HCT116 (cell line): ENCODE results near the gene LRRC4B. TPM values are rescaled to one million over a fixed set of nuclear protein-coding genes. Genes with fewer than 3 reads are reported as not detected.

Experiments used
- ATAC-seq: fragments of 200-7000 bp; cut with Tn5 transposase; 2 replicates; pipeline ENCODE4 v1.9.1; 2020; ENCODE audit warnings: mild to moderate bottlenecking, moderate library complexity
- BruUV-seq: library from RNA; stranded (reverse); fragments of 400-500 nt; replicated peaks from 2 replicates; lab custom pipeline; 2021; lab: Mats Ljungman, UMichigan
- CTCF ChIA-PET: fragments of 300-600 bp; sonication (Branson Sonifier 250); formaldehyde crosslinking; loops from one replicate; lab custom pipeline; 2021; ENCODE audit warnings: antibody characterized with exemption; lab: Charles Lee
- POLR2A ChIA-PET: fragments of 300-600, 350-600 bp; sonication (Branson Sonifier 250); formaldehyde crosslinking; loops from one replicate; lab custom pipeline; 2021; ENCODE audit warnings: antibody characterized with exemption; lab: Charles Lee
- RAD21 ChIA-PET, 2 experiments: fragments of 300-600 bp; sonication (Branson Sonifier 250); formaldehyde crosslinking; loops; one replicate each; lab custom pipeline; 2023; ENCODE audit warnings: low total read pairs in 2 of 2; ENCODE audit not compliant: uncharacterized antibody in 2 of 2, unreplicated experiment in 2 of 2, low non-redundant PET in 1 of 2; lab: Charles Lee
- DNase-seq: peaks from one replicate; pipeline ENCODE4 v3.0.0-alpha.2; 2010; ENCODE audit warnings: low read depth, low spot score
- H2AFZ ChIP-seq: fragments of 200-600 bp; shearing (Covaris generic), sonication (generic); 2 replicates; pipeline ENCODE4 v1.6.1; 2017; ENCODE audit warnings: low read depth, mixed run types, mixed read lengths, antibody characterized with exemption, low read length; ENCODE audit not compliant: poor library complexity, severe bottlenecking
- H3K27ac ChIP-seq: 2 replicates; pipeline ENCODE4 v1.5.1; 2012; ENCODE audit warnings: low read depth, low read length
- H3K27me3 ChIP-seq: fragments of 200-600 bp; sonication (generic); 2 replicates; pipeline ENCODE4 v1.6.1; 2016; ENCODE audit warnings: mixed run types, low read length, mixed read lengths; ENCODE audit not compliant: insufficient read depth
- H3K36me3 ChIP-seq, 2 experiments: fragments of 200-500 bp in 1 of 2; fragments of 200-600 bp in 1 of 2; sonication (Bioruptor generic) in 1 of 2; sonication (generic) in 1 of 2; 2 replicates each; pipeline versions ENCODE4 v1.5.1 to v1.6.1; 2014 to 2016; ENCODE audit warnings: low read length in 2 of 2, inconsistent platforms in 1 of 2, mixed read lengths in 1 of 2, mixed run types in 1 of 2; ENCODE audit not compliant: insufficient read depth in 2 of 2, control insufficient read depth in 1 of 2
- H3K4me1 ChIP-seq, 2 experiments: fragments of 200-600 bp in 1 of 2; sonication (generic) in 1 of 2; 2 replicates each; pipeline versions ENCODE4 v1.5.1 to v1.6.1; 2012 to 2017; ENCODE audit warnings: low read length in 2 of 2, inconsistent platforms in 1 of 2, mild to moderate bottlenecking in 1 of 2, mixed read lengths in 1 of 2, mixed run types in 1 of 2, moderate library complexity in 1 of 2; ENCODE audit not compliant: insufficient read depth in 2 of 2, control insufficient read depth in 1 of 2
- H3K4me2 ChIP-seq: fragments of 200-600 bp; sonication (generic); 2 replicates; pipeline ENCODE4 v1.6.1; 2017; ENCODE audit warnings: mixed run types, low read length, mixed read lengths
- H3K4me3 ChIP-seq, 2 experiments: fragments of 200-600 bp in 1 of 2; sonication (generic) in 1 of 2; replicated peaks in 1 of 2; 2 replicates each; pipeline ENCODE4 v1.5.1; 2011 to 2016; ENCODE audit warnings: low read length in 2 of 2, control low read depth in 1 of 2, low read depth in 1 of 2, mild to moderate bottlenecking in 1 of 2, mixed read lengths in 1 of 2, mixed run types in 1 of 2
- H3K79me2 ChIP-seq: fragments of 200-600 bp; sonication (generic); 2 replicates; pipeline ENCODE4 v1.6.1; 2017; ENCODE audit warnings: mild to moderate bottlenecking, mixed run types, low read length, moderate library complexity, mixed read lengths; ENCODE audit not compliant: insufficient read depth
- H3K9ac ChIP-seq: fragments of 200-600 bp; sonication (generic); 2 replicates; pipeline ENCODE4 v1.6.1; 2016; ENCODE audit warnings: low read length, mixed read lengths
- H3K9me2 ChIP-seq: fragments of 200-600 bp; sonication (generic), shearing (Covaris generic); 2 replicates; pipeline ENCODE4 v1.6.1; 2017; ENCODE audit warnings: mixed run types, mild to moderate bottlenecking, moderate library complexity; ENCODE audit not compliant: insufficient read depth
- H3K9me3 ChIP-seq, 2 experiments: fragments of 200-500 bp in 1 of 2; fragments of 200-600 bp in 1 of 2; sonication (Bioruptor generic) in 1 of 2; sonication (generic) in 1 of 2; 2 replicates each; pipeline ENCODE4 v1.6.1; 2014 to 2017; ENCODE audit warnings: low read length in 2 of 2, mixed read lengths in 2 of 2, inconsistent platforms in 1 of 2, low read depth in 1 of 2, mild to moderate bottlenecking in 1 of 2, mixed run types in 1 of 2, moderate library complexity in 1 of 2; ENCODE audit not compliant: control insufficient read depth in 1 of 2, insufficient read depth in 1 of 2
- H4K20me1 ChIP-seq: fragments of 200-600 bp; sonication (generic), shearing (Covaris generic); 2 replicates; pipeline ENCODE4 v1.6.1; 2017; ENCODE audit warnings: mixed run types, mild to moderate bottlenecking, moderate library complexity; ENCODE audit not compliant: insufficient read depth
- CEBPB ChIP-seq: IDR thresholded peaks from 2 replicates; pipeline ENCODE4 v1.6.1; 2012; ENCODE audit warnings: low read depth
- EGR1 ChIP-seq: IDR thresholded peaks from 2 replicates; pipeline ENCODE4 v1.6.1; 2012; ENCODE audit warnings: low read depth
- ELF1 ChIP-seq: IDR thresholded peaks from 2 replicates; pipeline ENCODE4 v1.6.1; 2012; ENCODE audit warnings: low read depth, borderline replicate concordance
- EZH2 ChIP-seq: fragments of 200-600 bp; sonication (generic); IDR thresholded peaks from 2 replicates; pipeline ENCODE4 v1.6.1; 2017; ENCODE audit warnings: antibody characterized with exemption, mixed run types
- FOSL1 ChIP-seq: IDR thresholded peaks from 2 replicates; pipeline ENCODE4 v1.6.1; 2012; ENCODE audit warnings: low read depth
- JUND ChIP-seq: IDR thresholded peaks from 2 replicates; pipeline ENCODE4 v1.6.1; 2012
- POLR2A ChIP-seq: IDR thresholded peaks from 2 replicates; pipeline ENCODE4 v1.7.0; 2011; ENCODE audit warnings: borderline replicate concordance; ENCODE audit not compliant: insufficient read depth, insufficient read length; ENCODE audit errors: extremely low read depth
- RAD21 ChIP-seq: IDR thresholded peaks from 2 replicates; pipeline ENCODE4 v1.6.1; 2012; ENCODE audit warnings: low read depth, mild to moderate bottlenecking
- SIN3A ChIP-seq: IDR thresholded peaks from 2 replicates; pipeline ENCODE4 v1.6.1; 2012; ENCODE audit warnings: low read depth
- SRF ChIP-seq: IDR thresholded peaks from 2 replicates; pipeline ENCODE4 v1.6.1; 2012; ENCODE audit warnings: low read depth
- ZNF274 ChIP-seq: fragments of 200-500 bp; sonication (Bioruptor generic); IDR thresholded peaks from 2 replicates; pipeline ENCODE4 v1.6.1; 2014; ENCODE audit warnings: mild to moderate bottlenecking, low read depth, low read length, inconsistent platforms
- intact Hi-C: fragments of 100-400 bp; cut with micrococcal nuclease; formaldehyde crosslinking; loops from 2 replicates; pipeline ENCODE4 v1.10.0; 2022
- total RNA-seq: library from RNA; stranded (reverse); gene quantifications from one replicate; pipeline ENCODE4 v1.2.1, GENCODE V29; 2021; ENCODE audit not compliant: unreplicated experiment
- TF ChIP-seq, protein P1 (sequence below): IDR thresholded peaks from 2 replicates; pipeline ENCODE4 v1.6.1; 2012
- TF ChIP-seq, protein P2 (sequence below): IDR thresholded peaks from 2 replicates; pipeline ENCODE4 v1.6.1; 2012; ENCODE audit warnings: low read depth
- TF ChIP-seq, protein P3 (sequence below), 3 experiments: fragments of 200-600 bp in 1 of 3; sonication (generic) in 1 of 3; IDR thresholded peaks in 2 of 3; conservative IDR thresholded peaks in 1 of 3; 2 replicates each; pipeline ENCODE4 v1.5.1; 2012 to 2017; ENCODE audit warnings: low read depth in 2 of 3, low read length in 2 of 3, antibody characterized with exemption in 1 of 3, borderline replicate concordance in 1 of 3, control low read depth in 1 of 3, mild to moderate bottlenecking in 1 of 3, mixed read lengths in 1 of 3, mixed run types in 1 of 3, moderate library complexity in 1 of 3; ENCODE audit not compliant: insufficient read depth in 1 of 3
- TF ChIP-seq, protein P4 (sequence below): IDR thresholded peaks from 2 replicates; pipeline ENCODE4 v1.6.1; 2011; ENCODE audit warnings: mild to moderate bottlenecking, low read length, moderate library complexity; ENCODE audit not compliant: insufficient replicate concordance; ENCODE audit errors: extremely low read depth

Gene LRRC4B
- total RNA-seq, 1 experiment from 2014 or later: 0.89 TPM

DNA sequence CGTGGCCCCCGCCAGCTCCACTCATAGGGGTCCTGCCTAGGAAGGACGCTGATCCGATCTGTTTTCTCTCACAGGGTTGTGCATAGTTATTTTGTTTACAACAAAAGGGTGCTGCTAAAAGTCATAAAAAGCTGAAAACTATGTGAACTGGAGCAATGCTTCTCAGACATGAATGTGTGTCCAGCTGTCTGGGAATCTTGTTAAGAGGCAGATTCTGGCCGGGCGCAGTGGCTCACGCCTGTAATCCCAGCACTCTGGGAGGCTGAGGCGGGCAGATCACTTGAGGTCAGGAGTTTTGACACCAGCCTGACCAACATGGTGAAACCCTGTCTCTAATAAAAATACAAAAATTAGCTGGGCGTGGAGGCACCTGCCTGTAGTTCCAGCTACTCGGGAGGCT lies 8.6 kb downstream of the LRRC4B start (continued):
- no peak for TF ChIP-seq RAD21
- no peak for TF ChIP-seq ZNF274
- TF ChIP-seq, protein P1, sequence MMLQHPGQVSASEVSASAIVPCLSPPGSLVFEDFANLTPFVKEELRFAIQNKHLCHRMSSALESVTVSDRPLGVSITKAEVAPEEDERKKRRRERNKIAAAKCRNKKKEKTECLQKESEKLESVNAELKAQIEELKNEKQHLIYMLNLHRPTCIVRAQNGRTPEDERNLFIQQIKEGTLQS: no peak
- TF ChIP-seq, protein P2, sequence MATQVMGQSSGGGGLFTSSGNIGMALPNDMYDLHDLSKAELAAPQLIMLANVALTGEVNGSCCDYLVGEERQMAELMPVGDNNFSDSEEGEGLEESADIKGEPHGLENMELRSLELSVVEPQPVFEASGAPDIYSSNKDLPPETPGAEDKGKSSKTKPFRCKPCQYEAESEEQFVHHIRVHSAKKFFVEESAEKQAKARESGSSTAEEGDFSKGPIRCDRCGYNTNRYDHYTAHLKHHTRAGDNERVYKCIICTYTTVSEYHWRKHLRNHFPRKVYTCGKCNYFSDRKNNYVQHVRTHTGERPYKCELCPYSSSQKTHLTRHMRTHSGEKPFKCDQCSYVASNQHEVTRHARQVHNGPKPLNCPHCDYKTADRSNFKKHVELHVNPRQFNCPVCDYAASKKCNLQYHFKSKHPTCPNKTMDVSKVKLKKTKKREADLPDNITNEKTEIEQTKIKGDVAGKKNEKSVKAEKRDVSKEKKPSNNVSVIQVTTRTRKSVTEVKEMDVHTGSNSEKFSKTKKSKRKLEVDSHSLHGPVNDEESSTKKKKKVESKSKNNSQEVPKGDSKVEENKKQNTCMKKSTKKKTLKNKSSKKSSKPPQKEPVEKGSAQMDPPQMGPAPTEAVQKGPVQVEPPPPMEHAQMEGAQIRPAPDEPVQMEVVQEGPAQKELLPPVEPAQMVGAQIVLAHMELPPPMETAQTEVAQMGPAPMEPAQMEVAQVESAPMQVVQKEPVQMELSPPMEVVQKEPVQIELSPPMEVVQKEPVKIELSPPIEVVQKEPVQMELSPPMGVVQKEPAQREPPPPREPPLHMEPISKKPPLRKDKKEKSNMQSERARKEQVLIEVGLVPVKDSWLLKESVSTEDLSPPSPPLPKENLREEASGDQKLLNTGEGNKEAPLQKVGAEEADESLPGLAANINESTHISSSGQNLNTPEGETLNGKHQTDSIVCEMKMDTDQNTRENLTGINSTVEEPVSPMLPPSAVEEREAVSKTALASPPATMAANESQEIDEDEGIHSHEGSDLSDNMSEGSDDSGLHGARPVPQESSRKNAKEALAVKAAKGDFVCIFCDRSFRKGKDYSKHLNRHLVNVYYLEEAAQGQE: no peak
- TF ChIP-seq, all 23 proteins: peak for 0

DNA sequence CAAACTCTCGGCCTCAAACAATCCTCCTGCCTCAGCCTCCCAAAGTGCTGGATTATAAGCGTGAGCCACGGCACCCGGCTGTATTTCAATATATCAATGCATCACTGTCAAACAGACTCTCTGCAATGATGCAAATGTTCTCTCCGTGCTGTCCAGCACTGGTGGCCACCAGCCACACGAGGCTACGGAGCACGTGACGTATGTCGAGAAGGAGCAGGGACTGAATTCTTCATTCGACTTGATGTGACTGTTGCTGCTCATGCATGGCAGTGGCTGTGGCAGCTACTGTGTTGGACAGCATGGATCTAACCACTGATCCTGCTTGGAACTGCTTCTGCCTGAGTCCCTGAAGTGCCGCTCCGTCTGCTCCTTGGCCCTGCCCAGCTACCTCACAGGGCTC lies 9.8 kb downstream of the LRRC4B start:
- POLR2A ChIA-PET: no interaction called here
- RAD21 ChIA-PET: no interaction called here
- Histone ChIP-seq H3K9me3 (no peaks in the 10 kb centered on the region), H3K36me3 (no peaks in the 10 kb centered on the region), H3K27me3 (no peaks in the 10 kb centered on the region), H3K9ac (no peak overlapping the region), H2AFZ (no peak overlapping the region), H3K4me2 (no peak overlapping the region), H3K79me2 (no peaks in the 10 kb centered on the region), H3K9me2 (no peaks in the 10 kb centered on the region), H3K27ac (no peak overlapping the region; the same call in 1 of the 2 replicates), H4K20me1 (no peaks in the 10 kb centered on the region), H3K4me1 (peaks cover 10 to 19% of the 10 kb centered on the region in 2 experiments; a peak in 3 of 4 replicates), H3K4me3 (no peak overlapping the region)
- CTCF ChIA-PET: no interaction called here
- no peak for DNase-seq
- no peak for ATAC-seq
- BruUV-seq: no TSS peak
- TF ChIP-seq, protein P1: no peak
- TF ChIP-seq, protein P3, sequence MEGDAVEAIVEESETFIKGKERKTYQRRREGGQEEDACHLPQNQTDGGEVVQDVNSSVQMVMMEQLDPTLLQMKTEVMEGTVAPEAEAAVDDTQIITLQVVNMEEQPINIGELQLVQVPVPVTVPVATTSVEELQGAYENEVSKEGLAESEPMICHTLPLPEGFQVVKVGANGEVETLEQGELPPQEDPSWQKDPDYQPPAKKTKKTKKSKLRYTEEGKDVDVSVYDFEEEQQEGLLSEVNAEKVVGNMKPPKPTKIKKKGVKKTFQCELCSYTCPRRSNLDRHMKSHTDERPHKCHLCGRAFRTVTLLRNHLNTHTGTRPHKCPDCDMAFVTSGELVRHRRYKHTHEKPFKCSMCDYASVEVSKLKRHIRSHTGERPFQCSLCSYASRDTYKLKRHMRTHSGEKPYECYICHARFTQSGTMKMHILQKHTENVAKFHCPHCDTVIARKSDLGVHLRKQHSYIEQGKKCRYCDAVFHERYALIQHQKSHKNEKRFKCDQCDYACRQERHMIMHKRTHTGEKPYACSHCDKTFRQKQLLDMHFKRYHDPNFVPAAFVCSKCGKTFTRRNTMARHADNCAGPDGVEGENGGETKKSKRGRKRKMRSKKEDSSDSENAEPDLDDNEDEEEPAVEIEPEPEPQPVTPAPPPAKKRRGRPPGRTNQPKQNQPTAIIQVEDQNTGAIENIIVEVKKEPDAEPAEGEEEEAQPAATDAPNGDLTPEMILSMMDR (IDR thresholded peaks at IDR 0.05 in 2 of 3, conservative IDR thresholded peaks at IDR 0.05 in 1 of 3; ENCODE audit: borderline replicate concordance in 1 of 3, insufficient read depth in 1 of 3, low read depth in 2 of 3, low read length in 2 of 3): no peak
- TF ChIP-seq SIN3A: no peak
- TF ChIP-seq POLR2A: no peak
- TF ChIP-seq FOSL1: no peak
- TF ChIP-seq JUND: no peak
- TF ChIP-seq, protein P4, sequence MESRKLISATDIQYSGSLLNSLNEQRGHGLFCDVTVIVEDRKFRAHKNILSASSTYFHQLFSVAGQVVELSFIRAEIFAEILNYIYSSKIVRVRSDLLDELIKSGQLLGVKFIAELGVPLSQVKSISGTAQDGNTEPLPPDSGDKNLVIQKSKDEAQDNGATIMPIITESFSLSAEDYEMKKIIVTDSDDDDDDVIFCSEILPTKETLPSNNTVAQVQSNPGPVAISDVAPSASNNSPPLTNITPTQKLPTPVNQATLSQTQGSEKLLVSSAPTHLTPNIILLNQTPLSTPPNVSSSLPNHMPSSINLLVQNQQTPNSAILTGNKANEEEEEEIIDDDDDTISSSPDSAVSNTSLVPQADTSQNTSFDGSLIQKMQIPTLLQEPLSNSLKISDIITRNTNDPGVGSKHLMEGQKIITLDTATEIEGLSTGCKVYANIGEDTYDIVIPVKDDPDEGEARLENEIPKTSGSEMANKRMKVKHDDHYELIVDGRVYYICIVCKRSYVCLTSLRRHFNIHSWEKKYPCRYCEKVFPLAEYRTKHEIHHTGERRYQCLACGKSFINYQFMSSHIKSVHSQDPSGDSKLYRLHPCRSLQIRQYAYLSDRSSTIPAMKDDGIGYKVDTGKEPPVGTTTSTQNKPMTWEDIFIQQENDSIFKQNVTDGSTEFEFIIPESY: no peak
- no peak for TF ChIP-seq CEBPB
- TF ChIP-seq SRF: no peak
- no peak for TF ChIP-seq ELF1
- TF ChIP-seq EGR1: no peak
- no peak for TF ChIP-seq EZH2
- TF ChIP-seq ZNF274: no peak
- intact Hi-C loops: no loop called here
